ENCODE data around the gene TMEM161B. TPM values are rescaled to one million over a fixed set of nuclear protein-coding genes. Genes with fewer than 3 reads are reported as not detected.

Gene TMEM161B
- total RNA-seq, 2 experiments from 2014 or later: 20.3 to 32.7 TPM

DNA sequence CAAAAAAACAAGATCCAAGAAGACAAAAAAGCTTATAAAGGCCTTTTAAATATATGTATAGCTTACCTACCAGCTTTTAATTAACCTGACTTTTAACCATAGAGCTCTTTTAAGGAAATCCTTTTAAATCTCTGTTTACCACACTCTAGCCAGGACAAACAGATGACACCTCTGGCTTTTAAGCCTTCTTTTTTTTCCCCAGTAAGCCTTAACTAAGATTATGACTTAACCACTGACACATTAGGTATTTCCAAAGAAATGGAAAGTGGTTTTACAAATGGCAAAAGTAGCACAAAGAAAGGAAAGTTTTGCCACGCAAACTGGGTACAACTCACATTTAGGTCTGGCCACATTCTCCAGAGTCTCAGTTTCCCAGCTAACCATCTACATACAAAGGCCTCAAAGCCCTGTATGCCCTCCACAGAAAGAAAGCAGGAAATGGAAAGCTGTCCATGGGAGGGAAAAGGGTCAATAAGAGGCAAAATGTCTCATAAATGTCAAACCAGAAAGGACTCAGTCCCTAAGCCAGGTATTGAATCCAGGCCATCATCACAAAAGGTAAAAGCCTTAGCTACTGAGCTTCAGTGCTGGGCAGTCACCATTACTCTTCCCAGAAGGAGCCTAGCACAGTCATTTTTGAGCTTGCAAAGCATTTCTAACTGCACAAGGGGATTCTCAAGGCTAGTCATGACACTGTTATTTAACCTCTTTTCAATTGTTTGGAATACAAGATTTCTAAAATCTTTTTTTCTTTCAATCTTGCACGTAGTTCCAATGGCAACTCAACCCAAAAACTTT, 19.7 kb downstream of the TMEM161B start:
- DNase-seq (ENCODE audit: low spot score): no peak
- Histone ChIP-seq H3K36me3 (ENCODE audit: insufficient read depth, low read length) (peaks cover 42% of the 10 kb centered on the region), H3K27ac (ENCODE audit: low read depth, low read length, poor library complexity, severe bottlenecking) (no peak overlapping the region), H3K79me2 (ENCODE audit: insufficient read depth, low read depth, low read length) (peaks cover 99% of the 10 kb centered on the region), H2AFZ (ENCODE audit: low read length) (no peak overlapping the region), H3K9me2 (ENCODE audit: insufficient read depth, low read length) (no peaks in the 10 kb centered on the region), H3K4me2 (ENCODE audit: low read length) (no peak overlapping the region), H3K4me1 (ENCODE audit: insufficient read depth, low read length, poor library complexity, severe bottlenecking) (no peaks in the 10 kb centered on the region), H3K9me3 (ENCODE audit: low read length) (no peaks in the 10 kb centered on the region), H3K4me3 (ENCODE audit: low read depth, low read length, poor library complexity, severe bottlenecking) (no peak overlapping the region), H4K20me1 (ENCODE audit: insufficient read depth, low read length) (peaks cover 8% of the 10 kb centered on the region)
- POLR2A ChIA-PET: interaction anchor here (0.6 to 1.0 kb wide), 6 partner anchors 10 to 279 kb away, joined by 3 to 4 read pairs (median 4); no protein-coding TSS in a partner anchor
- CTCF ChIA-PET (ENCODE audit: unreplicated experiment): no interaction called here
- intact Hi-C loops (cut with micrococcal nuclease; ENCODE audit: unreplicated experiment): no loop called here
- TF ChIP-seq, protein P1, sequence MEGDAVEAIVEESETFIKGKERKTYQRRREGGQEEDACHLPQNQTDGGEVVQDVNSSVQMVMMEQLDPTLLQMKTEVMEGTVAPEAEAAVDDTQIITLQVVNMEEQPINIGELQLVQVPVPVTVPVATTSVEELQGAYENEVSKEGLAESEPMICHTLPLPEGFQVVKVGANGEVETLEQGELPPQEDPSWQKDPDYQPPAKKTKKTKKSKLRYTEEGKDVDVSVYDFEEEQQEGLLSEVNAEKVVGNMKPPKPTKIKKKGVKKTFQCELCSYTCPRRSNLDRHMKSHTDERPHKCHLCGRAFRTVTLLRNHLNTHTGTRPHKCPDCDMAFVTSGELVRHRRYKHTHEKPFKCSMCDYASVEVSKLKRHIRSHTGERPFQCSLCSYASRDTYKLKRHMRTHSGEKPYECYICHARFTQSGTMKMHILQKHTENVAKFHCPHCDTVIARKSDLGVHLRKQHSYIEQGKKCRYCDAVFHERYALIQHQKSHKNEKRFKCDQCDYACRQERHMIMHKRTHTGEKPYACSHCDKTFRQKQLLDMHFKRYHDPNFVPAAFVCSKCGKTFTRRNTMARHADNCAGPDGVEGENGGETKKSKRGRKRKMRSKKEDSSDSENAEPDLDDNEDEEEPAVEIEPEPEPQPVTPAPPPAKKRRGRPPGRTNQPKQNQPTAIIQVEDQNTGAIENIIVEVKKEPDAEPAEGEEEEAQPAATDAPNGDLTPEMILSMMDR (conservative IDR thresholded peaks at IDR 0.05; ENCODE audit: low read length): no peak
- no peak for TF ChIP-seq EZH2phosphoT487 (IDR thresholded peaks at IDR 0.05; ENCODE audit: borderline replicate concordance, low read depth, low read length)
- no TSS peak for BruUV-seq (replicated peaks)

DNA sequence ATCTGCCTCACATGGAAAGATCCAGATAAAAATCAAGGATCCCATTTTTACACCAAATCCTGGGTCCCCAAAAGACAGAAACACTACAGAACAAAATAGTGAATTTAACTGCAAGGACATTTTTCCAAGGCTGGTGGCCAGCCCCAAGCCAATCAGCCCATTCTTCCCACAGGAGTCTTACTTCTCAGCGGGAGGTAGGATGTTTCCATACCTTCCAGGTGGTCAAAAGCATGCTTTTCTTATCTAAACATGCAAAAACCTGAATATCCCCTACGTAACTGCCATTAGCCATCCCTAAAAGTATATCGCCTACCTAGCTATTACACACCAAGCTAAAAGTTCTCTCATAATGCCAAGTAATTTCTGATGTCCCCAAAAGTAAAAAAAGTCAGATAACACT, 20.6 kb downstream of the TMEM161B start:
- BruUV-seq (replicated peaks): no TSS peak
- no peak overlapping the region for H3K4me2 ChIP-seq (ENCODE audit: low read length)

More for the DNA sequence above, 20.6 kb downstream of the TMEM161B start:
- Histone ChIP-seq H3K4me1 (ENCODE audit: insufficient read depth, low read length, poor library complexity, severe bottlenecking) (no peaks in the 10 kb centered on the region), H3K27ac (ENCODE audit: low read depth, low read length, poor library complexity, severe bottlenecking) (no peak overlapping the region), H3K9me2 (ENCODE audit: insufficient read depth, low read length) (no peaks in the 10 kb centered on the region), H4K20me1 (ENCODE audit: insufficient read depth, low read length) (peaks cover 12% of the 10 kb centered on the region), H3K4me3 (ENCODE audit: low read depth, low read length, poor library complexity, severe bottlenecking) (no peak overlapping the region), H3K36me3 (ENCODE audit: insufficient read depth, low read length) (peaks cover 37% of the 10 kb centered on the region), H2AFZ (ENCODE audit: low read length) (no peak overlapping the region), H3K9me3 (ENCODE audit: low read length) (no peaks in the 10 kb centered on the region), H3K79me2 (ENCODE audit: insufficient read depth, low read depth, low read length) (peaks cover 99% of the 10 kb centered on the region)
- intact Hi-C loops (cut with micrococcal nuclease; ENCODE audit: unreplicated experiment): no loop called here
- no peak for TF ChIP-seq EZH2phosphoT487 (IDR thresholded peaks at IDR 0.05; ENCODE audit: borderline replicate concordance, low read depth, low read length)
- TF ChIP-seq, protein P1 (conservative IDR thresholded peaks at IDR 0.05; ENCODE audit: low read length): no peak
- DNase-seq (ENCODE audit: low spot score): no peak
- POLR2A ChIA-PET: interaction anchor here (1.0 kb wide), 1 partner anchor 93 kb away, joined by 3 read pairs; no protein-coding TSS in a partner anchor
- CTCF ChIA-PET (ENCODE audit: unreplicated experiment): no interaction called here

All from OCI-LY7 (cell line).